GM19035 (cell line): Measurements from ENCODE around the gene MYO1B.

ENCODE experiments used
- ATAC-seq: cut with Tn5 transposase; IDR thresholded peaks from one replicate; pipeline ENCODE4 v1.9.1; 2021; ENCODE audit not compliant: unreplicated experiment

The MYO1B gene

GRCh38 chr2:191355170-191355758, 110.1 kb downstream of the MYO1B start:
- ATAC-seq, result no peak

- no peak for ATAC-seq
Observed at GRCh38 chr2:191357678-191358077, 112.5 kb downstream of the MYO1B start.

GRCh38 chr2:191358325-191359025, 113.3 kb downstream of the MYO1B start:
- no peak for ATAC-seq

- no peak for ATAC-seq
Observed at GRCh38 chr2:191359133-191359532, 113.9 kb downstream of the MYO1B start.

GRCh38 chr2:191360918-191361317, 115.7 kb downstream of the MYO1B start:
- no peak for ATAC-seq

GRCh38 chr2:191362841-191363240, 117.6 kb downstream of the MYO1B start:
- no peak for ATAC-seq

- no peak for ATAC-seq
Observed at GRCh38 chr2:191363267-191363666, 118.1 kb downstream of the MYO1B start.

GRCh38 chr2:191365089-191365488, 119.9 kb downstream of the MYO1B start:
- ATAC-seq, result no peak

- ATAC-seq, result no peak
Observed at GRCh38 chr2:191366199-191366598, 121.0 kb downstream of the MYO1B start.

- ATAC-seq, result no peak
Observed at GRCh38 chr2:191369034-191369433, 123.8 kb downstream of the MYO1B start.

GRCh38 chr2:191374366-191374765, 129.2 kb downstream of the MYO1B start:
- ATAC-seq, result no peak

- no peak for ATAC-seq
Observed at GRCh38 chr2:191374939-191375338, 129.7 kb downstream of the MYO1B start.

- no peak for ATAC-seq
Observed at GRCh38 chr2:191376981-191377629, 131.9 kb downstream of the MYO1B start.

- ATAC-seq, result no peak
Observed at GRCh38 chr2:191379375-191379774, 134.2 kb downstream of the MYO1B start.

GRCh38 chr2:191382801-191383200, 137.6 kb downstream of the MYO1B start:
- ATAC-seq, result no peak

- ATAC-seq, result no peak
Observed at GRCh38 chr2:191383486-191383885, 138.3 kb downstream of the MYO1B start.

- no peak for ATAC-seq
Observed at GRCh38 chr2:191384829-191385228, 139.6 kb downstream of the MYO1B start.

GRCh38 chr2:191385416-191386160, 140.4 kb downstream of the MYO1B start:
- ATAC-seq, result no peak

- ATAC-seq, result no peak
Observed at GRCh38 chr2:191386938-191387536, 141.8 kb downstream of the MYO1B start.

- ATAC-seq, result no peak
Observed at GRCh38 chr2:191389288-191389687, 144.1 kb downstream of the MYO1B start.

- ATAC-seq, result no peak
Observed at GRCh38 chr2:191391171-191391570, 146.0 kb downstream of the MYO1B start.
